ENCODE data around the gene GSTK1. TPM values are rescaled to one million over a fixed set of nuclear protein-coding genes. Genes with fewer than 3 reads are reported as not detected.

GSTK1 gene
- total and polyA plus RNA-seq, 9 of the 15 experiments (the other 6 are each of a cell fraction or from before 2014, with no cell fraction given) = 155 to 441 (median 233) TPM

DNA sequence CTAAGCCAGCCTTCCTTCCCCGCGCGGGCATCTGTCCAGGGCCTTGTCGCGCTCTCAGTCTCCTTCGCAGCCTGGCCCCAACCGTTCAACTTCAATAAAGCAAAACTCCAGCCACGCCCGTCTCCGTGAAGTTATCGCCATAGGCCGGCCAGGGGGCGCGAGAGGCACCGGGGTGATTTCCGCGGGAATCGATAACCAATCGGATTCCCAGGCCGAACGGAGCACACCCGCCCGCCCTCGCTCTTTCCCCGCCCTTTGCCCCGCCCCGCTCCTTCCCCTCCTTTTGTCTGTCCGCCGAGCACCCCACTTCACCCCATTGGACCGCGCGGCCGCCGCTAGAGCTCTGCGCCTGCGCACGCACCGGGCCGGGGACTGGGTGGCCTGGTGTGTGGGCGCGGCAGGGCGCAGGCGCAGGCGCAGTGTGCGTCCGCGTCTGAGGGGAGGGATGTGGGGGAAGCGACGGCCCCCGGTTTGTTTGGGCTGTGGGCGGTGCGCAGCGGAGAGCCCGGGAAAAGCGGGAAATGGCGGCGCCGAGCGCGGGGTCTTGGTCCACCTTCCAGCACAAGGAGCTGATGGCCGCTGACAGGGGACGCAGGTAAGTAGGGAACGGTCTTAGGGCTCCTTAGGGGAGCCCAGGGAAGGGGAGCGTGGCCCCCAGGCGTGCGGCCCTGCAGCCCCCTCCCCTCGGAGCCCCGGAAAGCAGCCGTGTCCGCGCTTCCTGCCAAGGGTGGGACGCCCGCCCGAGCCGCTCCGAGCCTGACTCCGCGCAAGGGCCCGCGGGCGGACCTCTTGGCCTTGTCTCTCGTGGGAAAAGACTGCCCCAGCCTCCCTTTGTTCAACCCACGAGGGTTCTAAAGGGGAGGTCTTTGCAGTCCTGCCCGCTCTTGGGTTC is 24.9 kb downstream of the GSTK1 start, which contains the start of gene CASP2 (continued):
- TF ChIP-seq, protein P1, sequence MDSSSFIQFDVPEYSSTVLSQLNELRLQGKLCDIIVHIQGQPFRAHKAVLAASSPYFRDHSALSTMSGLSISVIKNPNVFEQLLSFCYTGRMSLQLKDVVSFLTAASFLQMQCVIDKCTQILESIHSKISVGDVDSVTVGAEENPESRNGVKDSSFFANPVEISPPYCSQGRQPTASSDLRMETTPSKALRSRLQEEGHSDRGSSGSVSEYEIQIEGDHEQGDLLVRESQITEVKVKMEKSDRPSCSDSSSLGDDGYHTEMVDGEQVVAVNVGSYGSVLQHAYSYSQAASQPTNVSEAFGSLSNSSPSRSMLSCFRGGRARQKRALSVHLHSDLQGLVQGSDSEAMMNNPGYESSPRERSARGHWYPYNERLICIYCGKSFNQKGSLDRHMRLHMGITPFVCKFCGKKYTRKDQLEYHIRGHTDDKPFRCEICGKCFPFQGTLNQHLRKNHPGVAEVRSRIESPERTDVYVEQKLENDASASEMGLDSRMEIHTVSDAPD (CRISPR knock-in tag; IDR thresholded peaks at IDR 0.05) = no peak
- TF ChIP-seq NCOA2 (IDR thresholded peaks at IDR 0.05; ENCODE audit: partially characterized antibody in 2 of 2) (no peak), SMAD3 (CRISPR knock-in tag; conservative IDR thresholded peaks at IDR 0.05) (peak; percentile 74; the same call in 1 of the 2 replicates), MAZ (CRISPR knock-in tag; conservative IDR thresholded peaks at IDR 0.05 in 1 of 2, IDR thresholded peaks at IDR 0.05 in 1 of 2) (peak; percentile 95 to 96), ZNF212 (CRISPR knock-in tag; IDR thresholded peaks at IDR 0.05) (no peak), POLR3A (IDR thresholded peaks at IDR 0.05; ENCODE audit: borderline replicate concordance, extremely low read depth, insufficient read depth, insufficient read length) (no peak), ETV5 (CRISPR knock-in tag; IDR thresholded peaks at IDR 0.05; ENCODE audit: low read depth) (peak; percentile 59), SAFB (IDR thresholded peaks at IDR 0.05; ENCODE audit: borderline replicate concordance, low read depth, low read length) (peak; percentile 40; the same call in 1 of the 2 replicates), ILK (tag; IDR thresholded peaks at IDR 0.05; ENCODE audit: borderline replicate concordance, low read depth) (no peak), MBD2 (IDR thresholded peaks at IDR 0.05; ENCODE audit: borderline replicate concordance, low read depth) (peak; percentile 49; the same call in 1 of the 2 replicates)
- TF ChIP-seq, protein P2, sequence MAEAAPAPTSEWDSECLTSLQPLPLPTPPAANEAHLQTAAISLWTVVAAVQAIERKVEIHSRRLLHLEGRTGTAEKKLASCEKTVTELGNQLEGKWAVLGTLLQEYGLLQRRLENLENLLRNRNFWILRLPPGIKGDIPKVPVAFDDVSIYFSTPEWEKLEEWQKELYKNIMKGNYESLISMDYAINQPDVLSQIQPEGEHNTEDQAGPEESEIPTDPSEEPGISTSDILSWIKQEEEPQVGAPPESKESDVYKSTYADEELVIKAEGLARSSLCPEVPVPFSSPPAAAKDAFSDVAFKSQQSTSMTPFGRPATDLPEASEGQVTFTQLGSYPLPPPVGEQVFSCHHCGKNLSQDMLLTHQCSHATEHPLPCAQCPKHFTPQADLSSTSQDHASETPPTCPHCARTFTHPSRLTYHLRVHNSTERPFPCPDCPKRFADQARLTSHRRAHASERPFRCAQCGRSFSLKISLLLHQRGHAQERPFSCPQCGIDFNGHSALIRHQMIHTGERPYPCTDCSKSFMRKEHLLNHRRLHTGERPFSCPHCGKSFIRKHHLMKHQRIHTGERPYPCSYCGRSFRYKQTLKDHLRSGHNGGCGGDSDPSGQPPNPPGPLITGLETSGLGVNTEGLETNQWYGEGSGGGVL (CRISPR knock-in tag; IDR thresholded peaks at IDR 0.05) = no peak
- TF ChIP-seq, protein P3, sequence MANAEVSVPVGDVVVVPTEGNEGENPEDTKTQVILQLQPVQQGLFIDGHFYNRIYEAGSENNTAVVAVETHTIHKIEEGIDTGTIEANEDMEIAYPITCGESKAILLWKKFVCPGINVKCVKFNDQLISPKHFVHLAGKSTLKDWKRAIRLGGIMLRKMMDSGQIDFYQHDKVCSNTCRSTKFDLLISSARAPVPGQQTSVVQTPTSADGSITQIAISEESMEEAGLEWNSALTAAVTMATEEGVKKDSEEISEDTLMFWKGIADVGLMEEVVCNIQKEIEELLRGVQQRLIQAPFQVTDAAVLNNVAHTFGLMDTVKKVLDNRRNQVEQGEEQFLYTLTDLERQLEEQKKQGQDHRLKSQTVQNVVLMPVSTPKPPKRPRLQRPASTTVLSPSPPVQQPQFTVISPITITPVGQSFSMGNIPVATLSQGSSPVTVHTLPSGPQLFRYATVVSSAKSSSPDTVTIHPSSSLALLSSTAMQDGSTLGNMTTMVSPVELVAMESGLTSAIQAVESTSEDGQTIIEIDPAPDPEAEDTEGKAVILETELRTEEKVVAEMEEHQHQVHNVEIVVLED (CRISPR knock-in tag; IDR thresholded peaks at IDR 0.05) = peak; percentile 79
- TF ChIP-seq, protein P4, sequence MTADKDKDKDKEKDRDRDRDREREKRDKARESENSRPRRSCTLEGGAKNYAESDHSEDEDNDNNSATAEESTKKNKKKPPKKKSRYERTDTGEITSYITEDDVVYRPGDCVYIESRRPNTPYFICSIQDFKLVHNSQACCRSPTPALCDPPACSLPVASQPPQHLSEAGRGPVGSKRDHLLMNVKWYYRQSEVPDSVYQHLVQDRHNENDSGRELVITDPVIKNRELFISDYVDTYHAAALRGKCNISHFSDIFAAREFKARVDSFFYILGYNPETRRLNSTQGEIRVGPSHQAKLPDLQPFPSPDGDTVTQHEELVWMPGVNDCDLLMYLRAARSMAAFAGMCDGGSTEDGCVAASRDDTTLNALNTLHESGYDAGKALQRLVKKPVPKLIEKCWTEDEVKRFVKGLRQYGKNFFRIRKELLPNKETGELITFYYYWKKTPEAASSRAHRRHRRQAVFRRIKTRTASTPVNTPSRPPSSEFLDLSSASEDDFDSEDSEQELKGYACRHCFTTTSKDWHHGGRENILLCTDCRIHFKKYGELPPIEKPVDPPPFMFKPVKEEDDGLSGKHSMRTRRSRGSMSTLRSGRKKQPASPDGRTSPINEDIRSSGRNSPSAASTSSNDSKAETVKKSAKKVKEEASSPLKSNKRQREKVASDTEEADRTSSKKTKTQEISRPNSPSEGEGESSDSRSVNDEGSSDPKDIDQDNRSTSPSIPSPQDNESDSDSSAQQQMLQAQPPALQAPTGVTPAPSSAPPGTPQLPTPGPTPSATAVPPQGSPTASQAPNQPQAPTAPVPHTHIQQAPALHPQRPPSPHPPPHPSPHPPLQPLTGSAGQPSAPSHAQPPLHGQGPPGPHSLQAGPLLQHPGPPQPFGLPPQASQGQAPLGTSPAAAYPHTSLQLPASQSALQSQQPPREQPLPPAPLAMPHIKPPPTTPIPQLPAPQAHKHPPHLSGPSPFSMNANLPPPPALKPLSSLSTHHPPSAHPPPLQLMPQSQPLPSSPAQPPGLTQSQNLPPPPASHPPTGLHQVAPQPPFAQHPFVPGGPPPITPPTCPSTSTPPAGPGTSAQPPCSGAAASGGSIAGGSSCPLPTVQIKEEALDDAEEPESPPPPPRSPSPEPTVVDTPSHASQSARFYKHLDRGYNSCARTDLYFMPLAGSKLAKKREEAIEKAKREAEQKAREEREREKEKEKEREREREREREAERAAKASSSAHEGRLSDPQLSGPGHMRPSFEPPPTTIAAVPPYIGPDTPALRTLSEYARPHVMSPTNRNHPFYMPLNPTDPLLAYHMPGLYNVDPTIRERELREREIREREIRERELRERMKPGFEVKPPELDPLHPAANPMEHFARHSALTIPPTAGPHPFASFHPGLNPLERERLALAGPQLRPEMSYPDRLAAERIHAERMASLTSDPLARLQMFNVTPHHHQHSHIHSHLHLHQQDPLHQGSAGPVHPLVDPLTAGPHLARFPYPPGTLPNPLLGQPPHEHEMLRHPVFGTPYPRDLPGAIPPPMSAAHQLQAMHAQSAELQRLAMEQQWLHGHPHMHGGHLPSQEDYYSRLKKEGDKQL (CRISPR knock-in tag; IDR thresholded peaks at IDR 0.05; ENCODE audit: borderline replicate concordance) = no peak

Data from K562 (cell line).